Osteoblast (primary cell): ENCODE data around the gene DEAF1. TPM values are rescaled to one million over a fixed set of nuclear protein-coding genes. Genes with fewer than 3 reads are reported as not detected.

Experiments used
- DNase-seq: peaks from one replicate; pipeline ENCODE4 v3.0.0; 2011; ENCODE audit warnings: low spot score, mixed read lengths; ENCODE audit not compliant: insufficient read length; ENCODE audit errors: missing footprints
- H2AFZ ChIP-seq: 2 replicates; pipeline ENCODE4 v1.6.0; 2011; ENCODE audit warnings: mild to moderate bottlenecking, low read length
- H3K27ac ChIP-seq: 2 replicates; pipeline ENCODE4 v1.5.1; 2011; ENCODE audit warnings: mild to moderate bottlenecking, low read depth, low read length, moderate library complexity
- H3K27me3 ChIP-seq: 2 replicates; pipeline ENCODE4 v1.6.0; 2012; ENCODE audit warnings: mild to moderate bottlenecking, control low read depth, inconsistent platforms, low read length, moderate library complexity; ENCODE audit not compliant: insufficient read depth
- H3K36me3 ChIP-seq: 2 replicates; pipeline ENCODE4 v1.5.1; 2011; ENCODE audit warnings: mild to moderate bottlenecking, low read length, control low read depth, moderate library complexity; ENCODE audit not compliant: insufficient read depth
- H3K4me1 ChIP-seq: 2 replicates; pipeline ENCODE4 v1.5.1; 2011; ENCODE audit warnings: mild to moderate bottlenecking, low read length, control low read depth, moderate library complexity; ENCODE audit not compliant: insufficient read depth
- H3K4me2 ChIP-seq: 2 replicates; pipeline ENCODE4 v1.6.0; 2011; ENCODE audit warnings: mild to moderate bottlenecking, low read length; ENCODE audit not compliant: insufficient read depth
- H3K4me3 ChIP-seq: fragments of 200-600 bp; sonication (generic); 3 replicates; pipeline ENCODE4 v1.5.1; 2012; ENCODE audit warnings: mild to moderate bottlenecking, low read length, inconsistent platforms; ENCODE audit not compliant: insufficient read depth
- H3K79me2 ChIP-seq: 2 replicates; pipeline ENCODE4 v1.6.0; 2012; ENCODE audit warnings: mild to moderate bottlenecking, low read length, control low read depth, inconsistent platforms; ENCODE audit not compliant: insufficient read depth
- H3K9me3 ChIP-seq: 2 replicates; pipeline ENCODE4 v1.5.1; 2011; ENCODE audit warnings: low read depth, low read length, control low read depth
- H4K20me1 ChIP-seq: 2 replicates; pipeline ENCODE4 v1.6.0; 2012; ENCODE audit warnings: mild to moderate bottlenecking, low read length, control low read depth; ENCODE audit not compliant: insufficient read depth
- total RNA-seq: library from RNA; depleted of rRNA; stranded (reverse); fragments of >200 nt; gene quantifications from 2 replicates; pipeline ENCODE4 v1.2.3, GENCODE V29; 2012
- TF ChIP-seq, protein P1 (sequence below): IDR thresholded peaks from 2 replicates; pipeline ENCODE4 v1.5.1; 2011; ENCODE audit warnings: mild to moderate bottlenecking, low read depth, low read length, moderate library complexity; ENCODE audit errors: extremely low read depth

DEAF1 gene
- total RNA-seq, 1 donor = 44.2 TPM

DNA sequence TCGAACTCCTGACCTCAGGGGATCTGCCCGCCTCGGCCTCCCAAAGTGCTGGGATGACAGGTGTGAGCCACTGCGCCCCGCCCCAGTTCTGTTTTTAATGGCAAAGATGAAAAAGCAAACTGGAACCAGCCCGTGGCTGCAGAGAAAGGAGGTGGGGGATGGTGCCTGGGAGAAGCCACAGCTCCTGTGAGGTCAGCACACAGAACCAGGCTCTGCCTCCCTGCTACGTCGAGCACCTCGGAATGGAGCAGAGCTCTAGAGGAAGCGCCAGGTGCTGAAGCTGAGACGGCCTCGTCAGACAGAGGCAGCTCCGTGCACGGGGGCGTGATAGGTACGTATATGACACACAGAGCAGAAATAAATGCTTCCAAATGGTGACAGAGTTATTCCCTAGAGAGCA, 49.5 kb downstream of the DEAF1 start:
- TF ChIP-seq, protein P1, sequence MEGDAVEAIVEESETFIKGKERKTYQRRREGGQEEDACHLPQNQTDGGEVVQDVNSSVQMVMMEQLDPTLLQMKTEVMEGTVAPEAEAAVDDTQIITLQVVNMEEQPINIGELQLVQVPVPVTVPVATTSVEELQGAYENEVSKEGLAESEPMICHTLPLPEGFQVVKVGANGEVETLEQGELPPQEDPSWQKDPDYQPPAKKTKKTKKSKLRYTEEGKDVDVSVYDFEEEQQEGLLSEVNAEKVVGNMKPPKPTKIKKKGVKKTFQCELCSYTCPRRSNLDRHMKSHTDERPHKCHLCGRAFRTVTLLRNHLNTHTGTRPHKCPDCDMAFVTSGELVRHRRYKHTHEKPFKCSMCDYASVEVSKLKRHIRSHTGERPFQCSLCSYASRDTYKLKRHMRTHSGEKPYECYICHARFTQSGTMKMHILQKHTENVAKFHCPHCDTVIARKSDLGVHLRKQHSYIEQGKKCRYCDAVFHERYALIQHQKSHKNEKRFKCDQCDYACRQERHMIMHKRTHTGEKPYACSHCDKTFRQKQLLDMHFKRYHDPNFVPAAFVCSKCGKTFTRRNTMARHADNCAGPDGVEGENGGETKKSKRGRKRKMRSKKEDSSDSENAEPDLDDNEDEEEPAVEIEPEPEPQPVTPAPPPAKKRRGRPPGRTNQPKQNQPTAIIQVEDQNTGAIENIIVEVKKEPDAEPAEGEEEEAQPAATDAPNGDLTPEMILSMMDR = no peak
- Histone ChIP-seq H3K4me1 (no peaks in the 10 kb centered on the region), H3K79me2 (no peaks in the 10 kb centered on the region), H3K9me3 (no peaks in the 10 kb centered on the region), H3K27me3 (no peaks in the 10 kb centered on the region), H2AFZ (no peak overlapping the region), H3K4me3 (no peak overlapping the region), H3K4me2 (no peak overlapping the region), H4K20me1 (peaks cover 7% of the 10 kb centered on the region), H3K27ac (no peak overlapping the region), H3K36me3 (peaks cover 5% of the 10 kb centered on the region)
- peak; percentile 65 for DNase-seq

DNA sequence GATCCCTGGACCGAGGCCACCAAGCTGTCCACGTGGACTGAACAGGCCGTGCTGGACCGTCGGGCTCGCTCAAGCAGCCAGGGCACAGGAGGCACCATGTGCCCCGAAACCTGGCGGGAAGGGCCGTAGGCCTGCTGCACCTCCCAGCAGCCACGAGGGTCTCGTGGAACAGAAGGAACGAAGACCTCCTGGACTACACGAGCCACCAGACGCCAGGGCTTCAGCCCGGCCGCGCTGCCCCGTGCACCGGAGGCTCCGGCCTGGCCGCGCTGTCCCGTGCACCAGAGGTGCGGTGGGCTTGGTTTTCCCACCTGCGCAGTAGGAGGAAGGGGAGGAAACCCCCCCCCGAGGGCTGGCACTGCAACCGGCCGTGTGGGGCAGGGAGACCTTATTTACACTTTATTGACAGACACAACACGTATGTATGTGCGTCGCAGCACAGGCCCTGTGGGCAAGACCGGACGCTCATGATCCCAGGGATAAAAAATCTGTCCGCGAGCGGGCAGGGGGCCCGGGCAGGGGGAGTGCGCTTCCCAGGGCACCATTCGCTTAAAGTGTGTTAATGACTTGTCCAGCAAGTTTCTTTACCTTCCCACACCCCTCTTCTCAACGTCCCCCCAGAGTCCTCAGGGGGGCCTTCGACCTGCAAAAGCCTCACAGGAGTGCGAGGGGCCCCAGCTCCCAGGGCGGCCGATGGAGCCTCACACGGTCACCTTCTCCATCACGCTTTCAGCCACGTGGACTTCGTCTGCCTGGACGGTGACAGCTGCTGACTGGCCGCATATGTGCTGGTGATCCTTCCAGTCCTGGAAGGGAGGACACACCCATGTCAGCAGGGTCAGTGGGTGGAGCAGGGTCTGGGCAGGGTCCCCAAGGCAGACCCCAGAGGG, 50.9 kb downstream of the DEAF1 start:
- DNase-seq = peak; percentile 81
- TF ChIP-seq, protein P1 = no peak
- Histone ChIP-seq H3K27ac (no peak overlapping the region), H3K4me3 (no peak overlapping the region), H2AFZ (no peak overlapping the region), H3K27me3 (no peaks in the 10 kb centered on the region), H3K36me3 (peaks cover 5% of the 10 kb centered on the region), H3K79me2 (no peaks in the 10 kb centered on the region), H4K20me1 (peaks cover 7% of the 10 kb centered on the region), H3K4me2 (no peak overlapping the region), H3K4me1 (no peaks in the 10 kb centered on the region), H3K9me3 (no peaks in the 10 kb centered on the region)

DNA sequence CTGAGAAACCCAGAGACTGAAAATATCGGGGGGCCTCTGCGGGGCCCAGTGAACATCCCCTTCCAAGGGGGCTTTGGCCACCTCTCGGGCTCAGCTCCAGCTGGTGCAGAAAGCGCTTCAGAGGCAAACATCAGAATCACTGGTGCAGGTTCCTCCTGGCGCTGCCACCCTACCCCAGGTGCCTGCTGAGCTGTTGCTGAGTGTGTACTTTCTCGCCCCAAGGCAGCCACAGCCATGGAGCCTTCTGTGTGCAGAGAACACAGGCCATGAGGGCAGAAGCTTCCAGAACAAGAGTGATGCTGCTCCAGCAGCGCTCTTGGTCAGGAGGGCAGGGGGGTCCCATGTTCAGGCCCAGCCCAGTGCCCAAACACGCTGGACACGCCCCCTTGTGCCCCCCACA, 51.7 kb downstream of the DEAF1 start:
- H3K4me3 ChIP-seq = no peak overlapping the region

More for the DNA sequence above, 51.7 kb downstream of the DEAF1 start:
- Histone ChIP-seq H2AFZ (no peak overlapping the region), H3K4me2 (no peak overlapping the region), H3K79me2 (no peaks in the 10 kb centered on the region), H4K20me1 (peaks cover 11% of the 10 kb centered on the region), H3K4me1 (no peaks in the 10 kb centered on the region), H3K27me3 (no peaks in the 10 kb centered on the region), H3K27ac (no peak overlapping the region), H3K36me3 (peaks cover under 1% of the 10 kb centered on the region), H3K9me3 (no peaks in the 10 kb centered on the region)
- peak; percentile 75 for DNase-seq
- TF ChIP-seq, protein P1 = no peak
